ENCODE results near the gene MGP. TPM values are rescaled to one million over a fixed set of nuclear protein-coding genes. Genes with fewer than 3 reads are reported as not detected.
A peak's percentile ranks its signal among the peaks of the same experiment; 100 is the strongest.

MGP gene
- total RNA-seq, 1 donor from 2014 or later, result 5.5 TPM

- DNase-seq (ENCODE audit: low spot score) (no peak), ATAC-seq (no peak)
These were observed 17.9 kb upstream of the MGP start for GRCh38 chr12:14903386-14904098.

GRCh38 chr12:14902465-14902864 is 16.8 kb upstream of the MGP start:
- ATAC-seq (no peak), DNase-seq (ENCODE audit: low spot score) (no peak)

- DNase-seq (ENCODE audit: low spot score) (no peak), ATAC-seq (no peak)
These were observed 15.5 kb upstream of the MGP start for GRCh38 chr12:14901228-14901562.

- DNase-seq (ENCODE audit: low spot score) (no peak), ATAC-seq (no peak)
These were observed 15.0 kb upstream of the MGP start for GRCh38 chr12:14900521-14901227.

GRCh38 chr12:14896521-14897169 is 11.0 kb upstream of the MGP start:
- ATAC-seq (no peak), DNase-seq (ENCODE audit: low spot score) (no peak)

- no peak for DNase-seq (ENCODE audit: low spot score)
- ATAC-seq, result no peak
These were observed 8.0 kb upstream of the MGP start for GRCh38 chr12:14893506-14894250.

- DNase-seq (ENCODE audit: low spot score), result no peak
- peak; percentile 91 for ATAC-seq
These were observed 7.3 kb upstream of the MGP start for GRCh38 chr12:14892726-14893505.

GRCh38 chr12:14890701-14891100 is 5.0 kb upstream of the MGP start:
- ATAC-seq, result no peak
- no peak for DNase-seq (ENCODE audit: low spot score)

- no peak for ATAC-seq
- DNase-seq (ENCODE audit: low spot score), result no peak
These were observed 617 bp upstream of the MGP start for GRCh38 chr12:14886271-14886670.

GRCh38 chr12:14884458-14884878 is 1.2 kb downstream of the MGP start:
- peak; percentile 76 for ATAC-seq
- DNase-seq (ENCODE audit: low spot score), result peak; percentile 77

- DNase-seq (ENCODE audit: low spot score), result no peak
- ATAC-seq, result no peak
These were observed 2.0 kb downstream of the MGP start for GRCh38 chr12:14883686-14884085.

- ATAC-seq (no peak), DNase-seq (ENCODE audit: low spot score) (no peak)
These were observed 4.7 kb downstream of the MGP start for GRCh38 chr12:14880890-14881453.

GRCh38 chr12:14879222-14879933 is 6.3 kb downstream of the MGP start:
- ATAC-seq (no peak), DNase-seq (ENCODE audit: low spot score) (no peak)

- DNase-seq (ENCODE audit: low spot score) (no peak), ATAC-seq (no peak)
These were observed 7.2 kb downstream of the MGP start for GRCh38 chr12:14878488-14878887.

- DNase-seq (ENCODE audit: low spot score), result no peak
- no peak for ATAC-seq
These were observed 8.8 kb downstream of the MGP start for GRCh38 chr12:14876833-14877232.

GRCh38 chr12:14874882-14875281 is 10.8 kb downstream of the MGP start:
- DNase-seq (ENCODE audit: low spot score) (no peak), ATAC-seq (no peak)

GRCh38 chr12:14873440-14874185 is 12.0 kb downstream of the MGP start:
- ATAC-seq (no peak), DNase-seq (ENCODE audit: low spot score) (no peak)

GRCh38 chr12:14871886-14872285 is 13.8 kb downstream of the MGP start:
- ATAC-seq (no peak), DNase-seq (ENCODE audit: low spot score) (no peak)

GRCh38 chr12:14871247-14871646 is 14.4 kb downstream of the MGP start:
- no peak for DNase-seq (ENCODE audit: low spot score)

More at GRCh38 chr12:14871247-14871646, 14.4 kb downstream of the MGP start:
- ATAC-seq, result no peak

All from left lobe of liver (tissue), 2 donors.